IPS-20b (cell line): ENCODE results near the gene PARP3.

Experiments used
- H3K27ac ChIP-seq: one replicate; pipeline ENCODE4 v1.5.1; 2013; ENCODE audit warnings: low read length
- H3K27me3 ChIP-seq: 2 replicates; pipeline ENCODE4 v1.6.1; 2013; ENCODE audit warnings: mild to moderate bottlenecking, low read length, inconsistent platforms; ENCODE audit not compliant: insufficient read depth
- H3K36me3 ChIP-seq: 2 replicates; pipeline ENCODE4 v1.6.1; 2013; ENCODE audit warnings: low read depth, mild to moderate bottlenecking, inconsistent platforms, low read length, moderate library complexity; ENCODE audit not compliant: insufficient read depth
- H3K4me1 ChIP-seq: 2 replicates; pipeline ENCODE4 v1.6.1; 2013; ENCODE audit warnings: mild to moderate bottlenecking, control low read depth, inconsistent platforms, low read length, moderate library complexity; ENCODE audit not compliant: insufficient read depth
- H3K4me3 ChIP-seq: 2 replicates; pipeline ENCODE4 v1.5.1; 2013; ENCODE audit warnings: mild to moderate bottlenecking, low read length, inconsistent platforms
- H3K9ac ChIP-seq: 2 replicates; pipeline ENCODE4 v1.6.1; 2013; ENCODE audit warnings: low read depth, mild to moderate bottlenecking, inconsistent platforms, low read length, moderate library complexity
- H3K9me3 ChIP-seq: 2 replicates; pipeline ENCODE4 v1.6.1; 2013; ENCODE audit warnings: mild to moderate bottlenecking, low read depth, low read length, inconsistent platforms; ENCODE audit not compliant: insufficient read depth

PARP3 gene

DNA sequence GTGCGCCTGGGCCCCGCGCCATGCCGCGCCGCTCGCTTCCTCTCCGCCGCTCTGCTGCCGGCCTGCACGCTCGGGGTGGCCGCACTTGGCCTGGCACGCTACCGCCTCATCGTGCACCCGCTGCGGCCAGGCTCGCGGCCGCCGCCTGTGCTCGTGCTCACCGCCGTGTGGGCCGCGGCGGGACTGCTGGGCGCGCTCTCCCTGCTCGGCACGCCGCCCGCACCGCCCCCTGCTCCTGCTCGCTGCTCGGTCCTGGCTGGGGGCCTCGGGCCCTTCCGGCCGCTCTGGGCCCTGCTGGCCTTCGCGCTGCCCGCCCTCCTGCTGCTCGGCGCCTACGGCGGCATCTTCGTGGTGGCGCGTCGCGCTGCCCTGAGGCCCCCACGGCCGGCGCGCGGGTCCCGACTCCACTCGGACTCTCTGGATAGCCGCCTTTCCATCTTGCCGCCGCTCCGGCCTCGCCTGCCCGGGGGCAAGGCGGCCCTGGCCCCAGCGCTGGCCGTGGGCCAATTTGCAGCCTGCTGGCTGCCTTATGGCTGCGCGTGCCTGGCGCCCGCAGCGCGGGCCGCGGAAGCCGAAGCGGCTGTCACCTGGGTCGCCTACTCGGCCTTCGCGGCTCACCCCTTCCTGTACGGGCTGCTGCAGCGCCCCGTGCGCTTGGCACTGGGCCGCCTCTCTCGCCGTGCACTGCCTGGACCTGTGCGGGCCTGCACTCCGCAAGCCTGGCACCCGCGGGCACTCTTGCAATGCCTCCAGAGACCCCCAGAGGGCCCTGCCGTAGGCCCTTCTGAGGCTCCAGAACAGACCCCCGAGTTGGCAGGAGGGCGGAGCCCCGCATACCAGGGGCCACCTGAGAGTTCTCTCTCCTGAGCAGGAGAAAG, 14.0 kb downstream of the PARP3 start:
- Histone ChIP-seq H3K4me1 (no peaks in the 10 kb centered on the region), H3K27me3 (peaks cover 59% of the 10 kb centered on the region), H3K9ac (no peak overlapping the region), H3K4me3 (peak overlapping the region; percentile 58; the same call in 1 of the 2 replicates), H3K36me3 (no peaks in the 10 kb centered on the region), H3K27ac (no peak overlapping the region), H3K9me3 (no peaks in the 10 kb centered on the region)

DNA sequence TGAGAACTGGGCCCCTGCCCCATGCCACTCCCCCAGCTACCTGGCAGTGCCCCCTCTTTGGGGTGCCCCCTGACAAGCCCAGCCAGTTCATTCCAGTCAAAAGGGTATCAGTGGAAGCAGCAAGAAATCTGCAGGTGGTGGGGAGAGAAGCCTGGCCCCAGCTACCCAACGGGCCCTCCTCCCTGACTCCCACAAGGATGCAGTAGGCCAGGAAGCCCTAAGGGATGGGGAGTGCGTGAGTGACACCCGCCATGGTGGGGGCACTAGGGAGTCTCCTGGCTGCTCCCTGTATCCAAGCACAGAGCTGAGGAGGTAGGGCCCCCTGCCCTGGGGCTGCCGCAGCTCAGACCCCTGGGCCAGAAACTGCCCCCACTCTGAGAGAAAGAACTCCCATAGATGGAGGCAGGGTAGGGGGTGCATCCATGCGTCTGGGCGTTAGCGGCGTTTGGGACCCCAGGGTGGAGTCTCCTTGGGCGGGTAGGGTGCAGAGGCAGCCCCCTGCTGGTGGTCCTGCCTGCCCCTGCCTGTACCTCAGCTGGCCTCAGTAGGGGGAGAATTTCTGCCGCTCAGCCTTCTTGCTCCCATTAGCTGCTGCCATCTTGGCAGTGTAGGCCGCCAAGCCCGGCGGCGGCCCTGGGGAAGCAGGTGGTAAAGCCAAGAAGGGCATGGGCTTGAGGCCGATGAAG, 15.5 kb downstream of the PARP3 start:
- no peaks in the 10 kb centered on the region for H3K9me3 ChIP-seq
- no peaks in the 10 kb centered on the region for H3K4me1 ChIP-seq
- no peak overlapping the region for H3K9ac ChIP-seq
- H3K27me3 ChIP-seq, result peaks cover 60% of the 10 kb centered on the region
- no peak overlapping the region for H3K4me3 ChIP-seq
- no peak overlapping the region for H3K27ac ChIP-seq
- no peaks in the 10 kb centered on the region for H3K36me3 ChIP-seq

DNA sequence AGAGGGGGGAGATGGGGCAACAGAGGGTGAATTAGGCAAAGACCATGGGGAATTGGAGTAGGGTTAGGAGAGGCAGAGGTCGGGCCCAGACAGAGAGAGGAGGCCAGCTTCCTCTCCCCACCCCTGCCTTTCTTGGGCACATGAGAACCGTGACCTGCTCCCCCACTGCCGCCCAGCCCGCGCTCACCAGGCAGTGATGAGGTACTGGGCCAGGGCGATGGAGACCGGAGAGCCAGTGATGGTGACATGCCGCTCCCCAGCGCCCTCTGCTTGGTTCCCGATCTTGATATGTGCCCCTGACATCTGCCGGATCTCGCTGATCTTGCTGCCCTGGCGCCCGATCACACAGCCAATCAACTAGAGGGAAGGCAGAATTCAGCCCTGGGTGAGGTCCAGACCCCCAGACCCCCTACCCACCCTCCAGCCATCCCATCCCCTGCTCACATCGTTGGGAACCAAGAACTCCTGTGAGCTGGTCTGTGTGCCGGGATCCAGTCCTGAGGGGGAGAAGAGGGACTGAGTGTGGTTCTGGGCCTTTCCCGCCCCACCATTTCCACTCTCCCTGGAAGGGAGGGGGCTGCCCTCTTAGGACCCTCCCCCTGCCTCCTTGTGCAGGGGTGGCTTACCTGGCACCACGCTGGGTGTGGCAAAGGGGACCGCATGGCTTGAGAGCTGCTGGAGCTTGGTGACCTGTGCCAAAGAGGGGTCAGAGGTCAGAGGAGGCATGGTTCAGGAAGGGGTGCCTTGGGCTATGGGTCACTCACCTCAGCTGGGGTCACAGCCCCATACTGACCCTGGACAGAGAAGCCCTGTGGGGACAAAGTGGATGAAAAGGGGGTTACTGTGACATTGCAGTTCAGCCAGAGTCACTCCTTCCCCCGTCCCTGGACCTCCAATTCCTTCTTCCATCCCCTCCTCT, 16.7 kb downstream of the PARP3 start:
- Histone ChIP-seq H3K4me1 (no peaks in the 10 kb centered on the region), H3K4me3 (no peak overlapping the region), H3K36me3 (no peaks in the 10 kb centered on the region), H3K27me3 (peaks cover 55% of the 10 kb centered on the region), H3K9me3 (no peaks in the 10 kb centered on the region), H3K9ac (no peak overlapping the region), H3K27ac (no peak overlapping the region)

DNA sequence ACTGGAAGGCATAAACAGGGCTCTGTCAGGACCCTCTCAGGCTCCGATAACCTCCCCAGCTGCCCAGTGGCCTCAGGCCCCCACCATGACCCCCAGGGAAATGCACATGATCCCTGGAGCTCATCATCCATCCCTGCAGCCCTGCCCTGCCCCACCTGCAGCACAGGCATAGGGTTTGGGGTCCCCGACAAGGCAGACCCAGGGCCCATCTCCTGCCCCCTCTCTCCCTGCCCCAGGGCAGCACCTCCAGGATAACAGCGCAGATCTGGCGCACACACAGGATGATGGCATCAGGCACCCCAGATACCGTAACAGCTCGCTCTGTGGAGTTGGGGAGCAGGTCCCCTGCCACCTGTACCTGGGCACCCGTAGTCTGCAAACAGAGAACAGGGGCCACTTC, 17.5 kb downstream of the PARP3 start:
- H3K4me1 ChIP-seq, result no peaks in the 10 kb centered on the region

DNA sequence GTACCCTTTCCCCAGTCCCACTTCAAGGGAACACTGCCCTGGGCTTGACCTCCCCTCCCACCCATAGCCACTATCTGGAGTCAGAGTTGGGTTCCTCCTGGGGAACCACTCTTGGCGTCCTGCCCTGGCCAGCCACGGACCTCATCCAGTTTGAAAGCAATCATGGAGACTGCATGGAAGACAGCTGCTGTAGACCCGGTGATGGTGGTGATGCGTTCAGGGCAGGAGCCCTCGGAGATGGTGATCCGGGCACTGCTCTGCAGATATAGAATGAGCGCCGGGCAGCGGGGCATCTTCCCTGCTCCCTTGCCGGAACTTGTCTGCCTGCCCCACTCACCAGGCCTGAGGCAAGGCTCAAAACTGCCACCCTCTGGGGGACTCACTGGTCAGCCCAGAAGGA, 18.2 kb downstream of the PARP3 start:
- Histone ChIP-seq H3K4me1 (no peaks in the 10 kb centered on the region), H3K9ac (no peak overlapping the region), H3K9me3 (no peaks in the 10 kb centered on the region), H3K27ac (no peak overlapping the region), H3K4me3 (no peak overlapping the region), H3K27me3 (peaks cover 47% of the 10 kb centered on the region), H3K36me3 (no peaks in the 10 kb centered on the region)

More for the DNA sequence above, 17.5 kb downstream of the PARP3 start:
- Histone ChIP-seq H3K27me3 (peaks cover 47% of the 10 kb centered on the region), H3K4me3 (no peak overlapping the region), H3K36me3 (no peaks in the 10 kb centered on the region), H3K27ac (no peak overlapping the region), H3K9ac (no peak overlapping the region), H3K9me3 (no peaks in the 10 kb centered on the region)

DNA sequence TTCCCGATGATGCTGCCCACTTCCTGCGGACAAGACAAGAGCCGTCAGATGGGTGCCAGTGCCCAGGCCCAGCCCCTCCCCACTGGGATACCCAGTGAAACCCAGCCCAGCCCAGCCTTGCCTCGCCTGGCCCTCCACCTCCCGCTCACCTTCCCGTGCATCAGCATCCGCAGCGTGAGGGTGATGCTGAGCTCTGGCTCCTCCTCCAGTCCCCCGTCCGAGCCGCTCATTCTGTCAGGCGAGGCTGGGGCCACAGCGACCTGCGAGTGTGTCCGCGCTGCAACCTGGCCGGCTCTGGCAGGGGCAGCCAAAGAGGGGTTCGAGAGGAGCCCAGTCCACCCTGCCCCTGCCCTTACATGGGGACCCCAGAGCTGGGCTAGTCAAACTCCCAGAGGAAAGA, 18.8 kb downstream of the PARP3 start:
- Histone ChIP-seq H3K36me3 (no peaks in the 10 kb centered on the region), H3K27ac (no peak overlapping the region), H3K4me3 (no peak overlapping the region), H3K9me3 (no peaks in the 10 kb centered on the region), H3K27me3 (peaks cover 47% of the 10 kb centered on the region), H3K4me1 (no peaks in the 10 kb centered on the region; the same call in 1 of the 2 replicates), H3K9ac (no peak overlapping the region)

DNA sequence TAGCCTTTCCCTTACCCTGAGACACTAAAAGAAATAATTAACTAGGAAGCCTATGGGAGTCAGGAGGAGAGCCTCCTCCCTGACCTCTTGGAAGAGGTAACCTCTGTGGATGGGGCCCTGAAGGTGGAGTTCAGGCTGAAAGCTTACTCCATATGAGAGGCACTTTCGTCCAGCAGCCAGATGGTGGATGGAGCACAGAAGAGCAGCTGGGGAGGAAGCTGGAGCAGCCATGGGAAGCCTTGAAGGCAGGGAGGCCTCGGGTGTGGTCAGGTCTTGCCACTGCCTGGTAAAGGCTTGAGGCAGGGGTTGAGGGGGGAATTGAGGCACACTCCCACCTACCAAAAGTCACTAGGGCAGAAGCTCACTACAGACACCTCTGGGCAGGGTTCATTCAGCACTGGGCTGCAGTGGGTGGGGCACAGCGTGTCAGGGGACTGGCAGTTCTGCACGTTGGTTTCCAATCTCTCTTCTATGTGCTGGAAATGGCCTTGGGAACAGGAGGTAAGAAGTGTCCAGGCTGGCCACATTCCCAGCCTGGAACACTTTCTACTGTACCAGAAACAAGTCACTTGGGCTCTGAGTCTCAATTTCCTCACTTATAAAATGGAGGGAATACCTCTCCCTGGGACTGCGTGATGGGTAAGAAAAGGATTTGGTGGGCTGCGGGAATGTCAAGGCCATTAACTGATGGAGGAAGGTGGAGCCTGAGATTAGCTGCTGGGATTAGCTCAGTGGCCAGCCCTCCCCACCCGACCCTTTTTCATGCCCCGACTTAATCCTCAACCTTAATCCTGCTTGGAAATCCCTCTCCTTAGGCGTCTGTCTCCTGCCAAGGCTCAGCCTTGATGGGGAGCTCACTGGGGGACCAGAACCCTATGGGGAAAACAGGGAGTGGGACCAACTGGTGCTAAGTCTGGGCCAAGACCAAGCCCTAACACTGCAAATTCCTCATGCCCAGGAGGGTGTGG, 19.7 kb downstream of the PARP3 start:
- H3K4me1 ChIP-seq, result peaks cover 6% of the 10 kb centered on the region; the same call in 1 of the 2 replicates
- no peaks in the 10 kb centered on the region for H3K36me3 ChIP-seq
- no peak overlapping the region for H3K27ac ChIP-seq
- H3K27me3 ChIP-seq, result peaks cover 47% of the 10 kb centered on the region
- H3K9ac ChIP-seq, result no peak overlapping the region
- no peak overlapping the region for H3K4me3 ChIP-seq
- H3K9me3 ChIP-seq, result no peaks in the 10 kb centered on the region

DNA sequence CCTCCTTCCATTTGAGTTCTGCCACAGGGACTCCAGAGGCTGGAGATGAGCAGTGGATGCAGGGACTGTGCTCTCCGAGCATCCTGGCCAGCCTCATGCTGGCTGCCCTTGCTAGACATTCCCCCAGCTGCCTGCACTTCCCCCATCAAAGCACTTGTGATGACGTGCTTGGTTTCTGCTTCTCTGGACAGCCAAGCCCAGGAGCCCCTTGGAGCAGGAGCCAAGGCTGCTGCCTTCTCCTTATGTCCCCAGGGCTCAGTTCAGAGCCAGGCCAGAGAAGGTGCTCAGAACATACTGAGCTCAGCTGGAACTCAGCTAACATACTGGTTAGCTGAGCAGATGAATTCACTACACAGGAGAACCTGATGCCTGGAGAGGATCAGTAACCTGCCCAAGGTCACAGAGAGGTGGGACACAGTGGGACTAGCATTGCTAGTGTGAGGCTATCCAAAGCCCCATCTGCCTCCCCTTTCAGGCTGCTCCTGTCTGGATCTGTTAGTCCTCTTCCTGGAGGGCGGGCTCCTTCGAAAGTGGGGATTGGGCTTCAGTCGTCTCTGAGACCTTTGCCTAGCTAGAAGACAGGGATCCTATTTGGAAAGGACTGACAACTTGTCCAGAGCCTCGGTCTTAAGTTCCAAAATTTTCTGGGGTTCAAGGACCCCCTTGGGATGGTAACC, 20.8 kb downstream of the PARP3 start:
- Histone ChIP-seq H3K9me3 (no peaks in the 10 kb centered on the region), H3K4me1 (peaks cover 6% of the 10 kb centered on the region; the same call in 1 of the 2 replicates), H3K27ac (no peak overlapping the region), H3K27me3 (peaks cover 42% of the 10 kb centered on the region), H3K4me3 (no peak overlapping the region), H3K36me3 (no peaks in the 10 kb centered on the region), H3K9ac (no peak overlapping the region)

DNA sequence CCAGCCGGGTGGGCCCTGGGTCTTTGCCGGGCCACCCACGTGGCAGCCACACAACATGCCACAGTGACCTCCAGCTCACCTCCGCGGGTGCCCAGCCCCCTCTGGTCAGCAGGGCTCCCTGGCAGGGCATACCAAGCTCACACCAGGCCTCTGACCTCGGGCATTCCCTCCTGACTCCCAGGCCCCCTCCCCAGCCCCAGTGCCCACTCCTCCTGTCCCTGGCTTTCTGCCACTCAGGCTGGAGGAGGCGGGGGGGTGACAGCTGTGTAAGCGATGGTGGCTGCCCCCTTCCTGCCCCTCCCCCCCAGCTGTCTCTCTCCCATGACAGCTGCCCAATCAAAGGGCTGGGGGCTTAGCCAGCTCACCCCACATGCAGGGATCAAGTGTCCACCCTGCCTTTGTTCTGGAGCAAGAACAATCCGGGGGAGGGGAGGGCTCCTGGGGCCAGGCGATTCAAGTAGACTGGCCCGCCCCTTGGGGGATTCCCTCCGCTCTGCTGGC, 21.8 kb downstream of the PARP3 start:
- H3K9me3 ChIP-seq, result no peaks in the 10 kb centered on the region
- peaks cover 42% of the 10 kb centered on the region for H3K27me3 ChIP-seq
- H3K4me1 ChIP-seq, result peaks cover 13% of the 10 kb centered on the region
- no peaks in the 10 kb centered on the region for H3K36me3 ChIP-seq
- H3K4me3 ChIP-seq, result no peak overlapping the region
- H3K9ac ChIP-seq, result no peak overlapping the region
- no peak overlapping the region for H3K27ac ChIP-seq

DNA sequence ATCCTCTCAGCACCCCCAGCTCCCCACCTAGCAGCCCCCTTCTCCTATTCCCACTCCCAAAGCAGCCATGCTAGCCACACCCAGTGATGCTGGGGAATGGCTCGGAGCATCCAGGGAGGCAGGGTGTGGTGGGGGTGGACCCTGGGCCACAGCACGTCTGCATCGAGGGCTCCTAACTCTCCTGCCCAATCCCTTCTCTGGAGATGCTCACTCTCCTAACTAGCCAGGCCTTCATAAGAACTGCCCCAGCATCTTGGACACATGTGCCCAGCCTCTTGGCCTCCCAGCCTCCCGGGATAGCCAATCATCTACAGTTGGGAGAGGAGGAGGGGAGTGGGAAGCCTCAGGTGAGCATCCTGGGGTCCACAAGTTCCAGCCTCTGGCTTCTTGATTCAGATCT, 22.4 kb downstream of the PARP3 start:
- H3K9ac ChIP-seq, result no peak overlapping the region
- no peak overlapping the region for H3K4me3 ChIP-seq
- peaks cover 18% of the 10 kb centered on the region for H3K4me1 ChIP-seq
- no peaks in the 10 kb centered on the region for H3K36me3 ChIP-seq
- peaks cover 42% of the 10 kb centered on the region for H3K27me3 ChIP-seq
- H3K9me3 ChIP-seq, result no peaks in the 10 kb centered on the region
- H3K27ac ChIP-seq, result no peak overlapping the region
